NCI-H69 (cell line): ENCODE measurements around the gene LRRC8D.
A peak's percentile ranks its signal among the peaks of the same experiment; 100 is the strongest.

Source experiments
- DNase-seq: peaks from one replicate; lab custom pipeline; 2025; lab: John Stamatoyannopoulos, UW

LRRC8D gene

DNA sequence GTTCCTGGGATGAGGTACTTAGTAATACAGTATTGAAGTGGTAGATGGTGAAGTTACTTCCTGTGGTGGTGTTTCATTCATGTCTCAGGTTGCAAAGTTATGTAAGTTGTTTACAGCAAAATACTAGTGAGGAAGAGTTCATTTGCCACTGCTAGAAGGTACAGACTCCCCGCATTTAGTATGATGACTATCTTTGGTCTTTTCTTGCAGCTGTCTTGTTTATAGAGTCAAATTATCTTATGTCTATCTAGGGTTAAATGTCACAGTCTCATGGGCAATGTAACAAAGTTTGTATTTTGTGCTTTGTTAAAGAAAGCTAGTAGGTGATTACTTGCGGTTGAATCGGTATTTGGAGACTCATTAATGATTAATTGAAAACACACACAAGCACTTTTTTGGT is 50.2 kb downstream of the LRRC8D start:
- no peak for DNase-seq

DNA sequence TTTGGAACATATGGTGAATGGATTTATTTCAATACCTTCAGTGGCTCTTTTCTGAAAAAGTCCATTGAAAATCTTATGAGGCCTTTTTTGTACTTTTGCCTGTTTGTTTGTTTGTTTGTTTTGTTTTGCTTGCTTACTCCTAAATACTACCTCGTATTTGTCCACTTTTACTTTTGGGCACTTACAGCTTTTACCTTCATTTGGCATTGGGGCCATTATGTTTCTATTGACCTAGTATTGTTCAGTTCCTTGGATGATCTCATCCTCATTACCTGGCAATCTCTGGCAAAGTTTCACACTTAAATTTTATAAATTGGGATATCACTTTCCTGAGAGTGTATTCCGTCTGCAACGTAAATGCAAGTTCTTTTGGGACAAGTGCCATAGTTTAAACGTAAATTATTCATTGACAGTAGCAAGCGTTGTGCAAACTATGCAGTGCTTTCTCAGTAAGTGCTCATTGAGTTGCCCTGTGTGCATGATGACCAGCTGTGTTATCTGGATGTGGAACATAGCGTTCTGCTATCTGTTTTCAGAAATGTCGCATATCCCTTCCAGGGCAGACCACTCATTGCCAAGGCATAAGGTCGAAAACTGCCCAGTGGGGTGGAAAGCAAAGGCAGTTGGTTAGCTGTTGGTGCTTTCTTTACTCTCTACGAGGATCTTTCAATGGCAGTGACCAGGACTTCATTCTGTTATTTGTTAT is 51.1 kb downstream of the LRRC8D start:
- peak; percentile 19 for DNase-seq

DNA sequence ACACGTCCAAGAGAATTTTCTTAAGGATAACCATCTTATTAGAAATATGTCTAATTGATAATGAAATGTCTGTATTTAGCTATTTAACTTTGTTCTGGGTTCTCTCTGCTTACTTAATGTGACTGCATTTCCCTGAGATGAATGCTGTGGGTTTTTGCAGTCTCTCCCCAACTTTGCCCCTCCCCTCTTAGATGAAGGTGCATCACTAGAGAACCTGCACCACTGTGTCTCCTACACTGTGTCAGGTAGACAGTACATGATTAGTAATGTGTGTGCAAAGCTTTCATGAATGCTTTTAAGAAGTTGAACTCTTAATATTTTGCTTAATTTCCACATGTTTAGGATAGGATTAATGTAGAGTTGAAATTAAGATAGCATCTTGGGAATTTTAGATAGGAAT is 51.7 kb downstream of the LRRC8D start:
- DNase-seq = no peak

- no peak for DNase-seq
Observed at GRCh38 chr1:89873288-89873687, 52.5 kb downstream of the LRRC8D start.

DNA sequence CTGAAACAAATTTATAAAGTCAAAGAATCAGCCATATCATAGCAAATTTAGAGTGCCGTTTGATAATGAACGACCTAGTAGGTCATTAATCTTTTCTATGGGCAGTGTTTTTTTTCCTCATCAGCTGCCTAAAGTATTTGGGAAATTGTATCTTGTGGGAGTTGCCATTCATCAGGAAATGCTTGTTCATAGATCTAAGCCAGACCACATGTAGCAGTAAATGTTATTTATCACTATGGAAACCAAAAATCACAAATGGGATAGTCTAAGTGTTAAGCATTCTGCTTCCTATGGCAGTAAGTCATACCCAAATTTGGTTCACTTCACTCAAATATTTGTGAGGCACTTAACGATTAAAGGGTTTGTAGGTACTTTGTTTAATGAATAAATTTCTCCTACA is 52.9 kb downstream of the LRRC8D start:
- no peak for DNase-seq

- no peak for DNase-seq
Observed at GRCh38 chr1:89876463-89876862, 55.6 kb downstream of the LRRC8D start.

GRCh38 chr1:89877756-89878155 is 56.9 kb downstream of the LRRC8D start:
- no peak for DNase-seq

- DNase-seq = no peak
Observed at GRCh38 chr1:89878256-89878655, 57.4 kb downstream of the LRRC8D start.

DNA sequence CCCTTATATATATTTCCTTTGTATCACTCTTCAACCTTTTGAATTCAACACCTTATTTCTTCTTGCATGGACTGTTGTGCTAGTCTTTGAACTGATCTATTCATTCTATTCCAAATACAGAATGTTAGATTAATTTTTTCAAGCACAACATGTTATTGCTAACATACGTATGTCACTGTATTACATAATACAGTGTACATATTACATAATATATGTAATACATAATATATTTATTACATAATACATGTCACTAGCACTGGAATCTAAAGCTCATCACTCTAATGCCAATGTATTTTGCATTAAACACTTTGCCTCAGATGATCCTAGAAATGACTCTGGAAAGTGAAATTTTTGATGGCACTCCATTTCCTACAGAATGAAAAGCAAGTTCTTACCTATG is 59.8 kb downstream of the LRRC8D start:
- DNase-seq = no peak

GRCh38 chr1:89881415-89882058 is 60.7 kb downstream of the LRRC8D start:
- no peak for DNase-seq

GRCh38 chr1:89882348-89883029 is 61.7 kb downstream of the LRRC8D start:
- DNase-seq = no peak

- no peak for DNase-seq
Observed at GRCh38 chr1:89883030-89883379, 62.2 kb downstream of the LRRC8D start.

- DNase-seq = no peak
Observed at GRCh38 chr1:89884718-89885596, 64.1 kb downstream of the LRRC8D start.

DNA sequence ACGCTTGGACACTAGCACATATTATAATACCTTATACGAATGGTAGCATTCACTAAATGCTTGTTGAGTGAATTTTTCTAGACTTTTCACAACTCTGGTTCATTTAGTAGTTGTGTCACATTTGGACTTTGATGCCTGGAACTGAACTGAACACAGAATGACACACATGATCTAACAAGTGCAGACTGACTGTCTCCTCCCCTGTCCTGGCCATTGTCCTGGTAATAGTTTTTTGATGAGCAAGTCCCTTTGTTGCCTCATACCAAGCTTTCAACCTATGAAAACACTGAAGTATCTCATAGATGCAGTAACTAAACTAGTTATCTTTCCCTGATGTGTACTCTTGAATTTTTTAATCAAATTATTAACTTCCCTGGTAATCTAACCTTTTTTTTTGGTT is 66.4 kb downstream of the LRRC8D start:
- no peak for DNase-seq

DNA sequence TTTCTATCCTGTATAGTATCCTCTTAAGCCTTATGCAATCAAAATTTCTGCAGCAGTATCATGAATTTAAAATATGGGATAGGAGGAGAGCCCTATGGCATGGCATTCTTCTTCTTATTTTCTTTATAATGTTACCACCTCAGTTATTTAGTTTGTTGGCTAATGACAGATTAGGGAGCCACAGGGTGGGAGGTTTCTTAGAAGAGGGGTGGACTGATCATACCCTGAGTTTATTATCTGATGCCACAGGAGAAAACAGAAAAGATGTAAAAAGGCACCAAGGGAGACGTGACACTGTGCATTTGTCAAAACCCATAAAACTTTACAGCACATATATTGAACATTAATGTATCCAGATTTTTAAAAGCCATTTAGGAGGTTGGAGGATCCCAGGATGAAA is 66.9 kb downstream of the LRRC8D start:
- DNase-seq = no peak

DNA sequence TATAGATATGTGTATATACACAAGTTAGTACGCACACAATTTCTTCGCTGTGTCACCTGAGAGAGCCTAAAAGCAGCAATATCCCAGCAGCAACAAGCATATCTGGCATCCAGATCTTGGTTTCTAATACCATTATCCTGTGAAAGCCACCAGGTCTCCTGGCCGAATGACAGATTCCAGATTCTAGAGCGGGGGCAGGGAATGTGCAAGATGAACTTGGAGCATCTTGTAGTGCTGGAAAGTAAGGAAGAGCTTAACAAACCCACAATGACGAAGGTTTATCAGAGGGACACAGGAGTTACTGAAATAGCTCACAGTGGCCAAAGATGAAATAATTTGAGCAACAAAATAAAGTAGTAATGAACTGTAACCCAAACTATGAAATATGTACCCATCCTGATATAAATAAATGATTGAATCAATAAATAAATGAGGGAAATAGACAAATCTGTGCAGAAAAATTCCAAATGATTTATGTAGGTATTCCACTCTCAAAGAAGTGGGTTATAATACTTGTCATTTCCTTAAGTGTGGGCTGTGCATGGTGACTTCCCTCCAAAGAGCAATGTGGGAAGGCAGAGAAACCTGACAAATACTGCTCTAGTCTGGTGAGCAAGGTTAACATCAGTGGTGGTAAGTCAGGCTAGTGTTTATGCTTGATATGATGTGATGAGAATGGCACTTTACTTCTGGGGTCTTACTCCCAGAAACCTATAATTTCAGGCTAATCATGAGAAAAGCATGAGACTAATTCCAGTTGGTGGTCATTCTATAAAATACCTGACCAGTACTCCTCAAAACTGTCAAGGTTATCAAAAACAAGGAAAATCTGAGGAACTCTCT is 67.9 kb downstream of the LRRC8D start:
- no peak for DNase-seq

DNA sequence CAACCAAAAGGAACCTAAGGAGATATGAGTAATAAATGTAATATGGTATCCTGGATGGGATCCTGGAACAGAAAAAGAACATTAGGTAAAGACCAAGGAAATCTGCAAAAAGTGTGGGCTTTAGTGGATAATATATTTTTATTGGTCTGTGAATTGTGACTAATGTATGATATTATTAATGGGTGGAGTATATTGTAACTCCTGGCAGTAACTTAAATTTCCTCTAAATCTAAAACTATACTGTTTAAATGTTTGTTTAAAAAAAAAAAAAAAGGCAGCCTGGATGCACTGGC is 68.4 kb downstream of the LRRC8D start:
- no peak for DNase-seq

DNA sequence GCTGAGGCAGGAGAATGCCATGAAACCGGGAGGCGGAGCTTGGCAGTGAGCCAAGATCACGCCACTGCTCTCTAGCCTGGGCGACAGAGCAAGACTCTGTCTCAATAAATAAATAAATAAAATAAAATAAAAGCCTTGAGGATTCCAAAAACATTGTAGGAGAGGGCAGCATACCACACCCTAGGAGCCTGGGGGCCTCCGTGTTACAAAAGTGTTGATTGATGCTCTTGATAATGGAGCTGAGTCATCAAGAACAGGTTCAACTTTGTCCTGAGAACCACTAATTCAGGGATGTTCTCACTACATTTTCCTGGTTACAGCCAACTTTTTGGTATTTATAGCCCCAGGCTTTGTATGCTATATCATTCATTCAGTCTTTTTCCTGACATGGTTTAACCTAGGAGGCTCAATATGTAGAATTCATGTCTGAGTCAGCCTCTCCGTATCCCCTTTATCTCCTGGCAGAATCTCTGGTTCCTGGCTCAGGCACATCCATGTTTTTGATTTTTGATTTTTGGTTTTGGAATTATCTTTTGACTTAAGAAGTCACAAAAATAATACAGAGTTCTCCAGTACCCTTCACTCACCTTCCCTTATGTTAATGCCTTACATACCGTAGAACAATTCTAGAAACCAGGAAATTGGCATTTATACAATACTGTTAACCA is 69.4 kb downstream of the LRRC8D start:
- DNase-seq = no peak

- no peak for DNase-seq
Observed at GRCh38 chr1:89892816-89893215, 72.0 kb downstream of the LRRC8D start.

- no peak for DNase-seq
Observed at GRCh38 chr1:89894210-89895201, 73.7 kb downstream of the LRRC8D start.
